ENCODE measurements around the gene TFCP2L1.

DNA sequence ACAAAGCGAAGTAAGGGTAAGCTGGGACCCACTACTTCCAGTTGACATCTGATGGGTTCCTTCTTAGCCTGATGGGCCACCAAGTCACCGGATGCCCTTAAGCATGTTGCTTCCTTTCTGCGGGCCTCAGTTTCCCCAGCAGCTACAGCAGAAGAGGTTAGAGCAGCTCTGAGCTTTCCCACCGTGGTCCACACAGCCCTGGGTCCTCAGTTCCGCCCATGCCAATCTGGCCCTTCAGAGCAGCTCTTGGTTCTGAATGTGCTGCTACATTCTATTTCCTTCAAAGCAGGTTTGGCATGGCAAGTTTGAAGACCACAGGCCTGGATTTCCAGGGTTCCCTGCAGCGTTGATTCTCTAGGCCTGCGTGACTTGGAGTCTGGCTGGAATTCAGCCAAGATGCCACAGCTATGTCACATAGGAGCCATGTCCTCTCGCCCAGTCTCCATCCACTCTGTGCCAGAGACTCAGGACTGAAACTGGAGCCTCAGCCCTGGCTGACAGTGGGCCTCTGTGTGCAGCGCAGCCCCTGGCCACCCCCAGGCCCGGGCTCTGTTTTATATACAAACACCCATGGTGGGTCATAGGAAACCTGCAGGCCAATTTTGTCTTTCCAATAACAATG, 79.6 kb downstream of the TFCP2L1 start:
- no peak for TF ChIP-seq CTCF (IDR thresholded peaks at IDR 0.05; ENCODE audit: insufficient read depth, low read length)
- TF ChIP-seq POLR2AphosphoS5 (IDR thresholded peaks at IDR 0.05; ENCODE audit: low read depth): no peak
- TF ChIP-seq SPI1 (IDR thresholded peaks at IDR 0.05; ENCODE audit: borderline replicate concordance, low read depth): no peak
- no peak for TF ChIP-seq GABPA (IDR thresholded peaks at IDR 0.05; ENCODE audit: low read depth)
